CD14-positive monocyte (primary cell): ENCODE data around the gene ABCC2. TPM values are rescaled to one million over a fixed set of nuclear protein-coding genes. Genes with fewer than 3 reads are reported as not detected.
"Not testable (repeated sequence)": the region's sequence is repeated elsewhere in the genome, so short reads cannot be mapped to it uniquely, and the experiment has no call there.

Experiments used
- DNase-seq, 3 donors: peaks; one replicate each; pipeline ENCODE4 v3.0.0-alpha.2; 2011 to 2022
- H2AFZ ChIP-seq: 2 replicates; pipeline ENCODE4 v1.6.0; 2012; ENCODE audit warnings: mild to moderate bottlenecking, low read depth, low read length, inconsistent platforms; ENCODE audit not compliant: insufficient read depth, poor library complexity, severe bottlenecking
- H3K27ac ChIP-seq, 2 donors: 1 replicate in 1 of 2; 2 replicates in 1 of 2; pipeline ENCODE4 v1.5.1; 2012 to 2013; ENCODE audit warnings: low read length in 2 of 2, control low read depth in 1 of 2, inconsistent platforms in 1 of 2, low read depth in 1 of 2, mild to moderate bottlenecking in 1 of 2
- H3K27me3 ChIP-seq, 2 donors: one replicate each; pipeline versions ENCODE4 v1.6.0 to v1.6.1; 2011 to 2013; ENCODE audit warnings: low read length in 2 of 2; ENCODE audit not compliant: control insufficient read depth in 2 of 2, insufficient read depth in 2 of 2
- H3K36me3 ChIP-seq, 2 donors: replicated peaks in 1 of 2; 1 replicate in 1 of 2; 2 replicates in 1 of 2; pipeline versions ENCODE4 v1.5.1 to v1.6.1; 2012 to 2013; ENCODE audit warnings: low read length in 2 of 2, control low read depth in 1 of 2, inconsistent platforms in 1 of 2, mild to moderate bottlenecking in 1 of 2; ENCODE audit not compliant: insufficient read depth in 2 of 2, control insufficient read depth in 1 of 2
- H3K4me1 ChIP-seq, 2 donors: 1 replicate in 1 of 2; 2 replicates in 1 of 2; pipeline versions ENCODE4 v1.5.1 to v1.6.1; 2012 to 2013; ENCODE audit warnings: low read length in 2 of 2, control low read depth in 1 of 2, inconsistent platforms in 1 of 2, mild to moderate bottlenecking in 1 of 2, moderate library complexity in 1 of 2; ENCODE audit not compliant: insufficient read depth in 2 of 2, control insufficient read depth in 1 of 2
- H3K4me2 ChIP-seq: replicated peaks from 2 replicates; pipeline ENCODE3; 2012; ENCODE audit warnings: low read length, moderate library complexity, mild to moderate bottlenecking; ENCODE audit not compliant: poor library complexity, severe bottlenecking; ENCODE audit errors: extremely low read depth
- H3K4me3 ChIP-seq, 3 experiments: fragments of 200-600 bp in 1 of 3; sonication (generic) in 1 of 3; replicated peaks in 1 of 3; 1 replicate in 2 of 3; 2 replicates in 1 of 3; pipeline ENCODE4 v1.5.1; 2011 to 2013; ENCODE audit warnings: low read length in 3 of 3, mild to moderate bottlenecking in 3 of 3, control low read depth in 2 of 3, low read depth in 2 of 3, inconsistent platforms in 1 of 3, moderate library complexity in 1 of 3
- H3K79me2 ChIP-seq: 2 replicates; pipeline ENCODE4 v1.6.0; 2012; ENCODE audit warnings: mild to moderate bottlenecking, control low read depth, inconsistent platforms, low read length, moderate library complexity; ENCODE audit not compliant: insufficient read depth
- H3K9ac ChIP-seq: 2 replicates; pipeline ENCODE4 v1.6.0; 2017; ENCODE audit warnings: low read length, mild to moderate bottlenecking; ENCODE audit not compliant: insufficient read depth, poor library complexity, severe bottlenecking
- H3K9me3 ChIP-seq, 2 donors: replicated peaks in 1 of 2; 1 replicate in 1 of 2; 2 replicates in 1 of 2; pipeline versions ENCODE4 v1.5.1 to v1.6.1; 2012 to 2013; ENCODE audit warnings: low read length in 2 of 2, control low read depth in 1 of 2; ENCODE audit not compliant: control insufficient read depth in 1 of 2, insufficient read depth in 1 of 2
- H4K20me1 ChIP-seq: 2 replicates; pipeline ENCODE4 v1.6.0; 2012; ENCODE audit warnings: mild to moderate bottlenecking, low read length, control low read depth, moderate library complexity; ENCODE audit not compliant: insufficient read depth
- H3K27ac Mint-ChIP-seq, 7 donors: one replicate each; pipeline ENCODE4 v1.8.0; 2020; ENCODE audit warnings: mild to moderate bottlenecking in 7 of 7, mixed read lengths in 7 of 7, moderate library complexity in 6 of 7, inconsistent platforms in 2 of 7
- H3K27me3 Mint-ChIP-seq, 3 donors: one replicate each; pipeline ENCODE4 v1.8.0; 2021 to 2022; ENCODE audit warnings: low read depth in 3 of 3, mild to moderate bottlenecking in 3 of 3, mixed read lengths in 3 of 3, moderate library complexity in 3 of 3, inconsistent platforms in 1 of 3
- H3K36me3 Mint-ChIP-seq, 2 donors: one replicate each; pipeline ENCODE4 v1.8.0; 2020; ENCODE audit warnings: mixed read lengths in 2 of 2, inconsistent platforms in 1 of 2, mild to moderate bottlenecking in 1 of 2
- H3K4me1 Mint-ChIP-seq: one replicate; pipeline ENCODE4 v1.8.0; 2020; ENCODE audit warnings: mild to moderate bottlenecking, mixed read lengths
- H3K4me3 Mint-ChIP-seq, 2 donors: one replicate each; pipeline ENCODE4 v1.8.0; 2020; ENCODE audit warnings: mild to moderate bottlenecking in 2 of 2, mixed read lengths in 2 of 2, moderate library complexity in 1 of 2
- H3K9me3 Mint-ChIP-seq, 7 donors: one replicate each; pipeline ENCODE4 v1.8.0; 2020 to 2022; ENCODE audit warnings: mixed read lengths in 7 of 7, mild to moderate bottlenecking in 6 of 7, moderate library complexity in 6 of 7, inconsistent platforms in 2 of 7
- WGBS: methylation state at CpG from one replicate; pipeline ENCODE4 v1.1.5; 2013; ENCODE audit warnings: missing lambda C conversion rate; ENCODE audit not compliant: insufficient coverage; 5-methylcytosine and 5-hydroxymethylcytosine counted together
- intact Hi-C, 2 donors: fragments of 100-400 bp; cut with micrococcal nuclease; formaldehyde crosslinking; loops; one replicate each; pipeline versions ENCODE4 v1.15.0 to v1.15.1; 2023
- polyA plus RNA-seq, 3 donors: library from polyadenylated mRNA; depleted of rRNA in 1 of 3; unstranded in 2 of 3; stranded (reverse) in 1 of 3; fragments of 300-500 nt in 2 of 3; fragments of >200 nt in 1 of 3; fragmentation: Illumina TruSeq in 2 of 3; gene quantifications; 1 replicate in 2 of 3; 2 replicates in 1 of 3; pipeline ENCODE4 v1.2.3, GENCODE V29; 2012 to 2021
- TF ChIP-seq, protein P1 (sequence below): fragments of 200-600 bp; IDR thresholded peaks from one replicate; pipeline ENCODE4 v1.8.0; 2022; ENCODE audit warnings: antibody characterized with exemption, mild to moderate bottlenecking

Gene ABCC2
- polyA plus RNA-seq, 3 donors, result 0.09 to 2.7 (median 0.35) TPM

DNA sequence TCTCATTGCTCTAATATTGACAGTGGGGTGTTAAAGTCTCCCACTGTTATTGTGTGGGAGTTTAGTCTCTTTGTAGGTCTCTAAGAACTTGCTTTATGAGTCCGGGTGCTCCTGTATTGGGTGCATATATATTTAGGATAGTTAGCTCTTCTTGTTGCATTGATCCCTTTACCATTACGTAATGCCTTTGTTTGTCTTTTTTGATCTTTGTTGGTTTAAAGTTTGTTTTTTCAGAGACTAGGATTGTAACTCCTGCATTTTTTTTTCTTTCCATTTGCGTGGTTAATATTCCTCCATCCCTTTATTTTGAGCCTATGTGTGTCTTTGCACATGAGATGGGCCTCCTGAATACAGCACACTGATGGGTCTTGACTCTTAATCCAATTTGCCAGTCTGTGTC is 84.8 kb downstream of the ABCC2 start:
- H3K36me3 ChIP-seq, H3K4me3 Mint-ChIP-seq, H3K36me3 Mint-ChIP-seq, DNase-seq, H3K4me2 ChIP-seq, H3K27ac ChIP-seq, H3K27me3 ChIP-seq, H3K9ac ChIP-seq, H3K4me3 ChIP-seq, H3K9me3 ChIP-seq, H3K4me1 ChIP-seq, H3K27ac Mint-ChIP-seq, H3K79me2 ChIP-seq, H3K4me1 Mint-ChIP-seq, intact Hi-C loops, H2AFZ ChIP-seq, H4K20me1 ChIP-seq: not testable (repeated sequence)
- H3K9me3 Mint-ChIP-seq, result peaks cover 8 to 28% (median 16%) of the 10 kb centered on the region in 7 donors
- H3K27me3 Mint-ChIP-seq, result peaks cover 19 to 49% (median 30%) of the 10 kb centered on the region in 3 donors
- WGBS, result no CpG with 5 or more reads among the region's 3 CpGs

DNA sequence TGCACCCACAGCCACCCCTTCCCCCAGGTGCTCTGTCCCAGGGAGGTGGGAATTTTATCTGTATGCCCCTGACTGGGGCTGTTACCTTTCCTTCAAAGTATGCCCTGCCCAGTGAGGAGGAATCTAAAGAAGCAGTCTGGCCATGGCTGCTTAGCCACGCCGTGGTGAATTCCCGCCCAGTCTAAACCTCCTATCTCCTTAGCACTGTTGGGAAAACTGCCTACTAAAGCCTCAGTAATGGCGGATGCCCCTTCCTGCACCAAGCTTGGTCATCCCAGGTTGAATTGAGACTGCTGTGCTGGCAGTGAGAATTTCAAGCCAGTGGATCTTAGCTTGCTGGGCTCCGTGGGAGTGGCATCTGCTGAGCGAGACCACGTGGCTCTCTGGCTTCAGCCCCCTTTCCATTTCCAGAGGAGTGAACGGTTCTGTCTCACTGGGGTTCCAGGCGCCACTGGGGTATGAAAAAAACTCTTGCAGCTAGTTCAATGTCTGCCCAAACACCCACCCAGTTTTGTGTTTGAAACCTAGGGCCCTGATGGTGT is 87.2 kb downstream of the ABCC2 start:
- Histone ChIP-seq H3K9ac (no peak overlapping the region), H3K27me3 (no peaks in the 10 kb centered on the region), H3K27ac (no peak overlapping the region), H3K79me2 (no peaks in the 10 kb centered on the region), H3K4me3 (peak overlapping the region in 1 of 3 experiments; percentile 30), H3K4me2 (peak overlapping the region; percentile 31), H3K36me3 (no peaks in the 10 kb centered on the region), H3K4me1 (no peaks in the 10 kb centered on the region), H4K20me1 (no peaks in the 10 kb centered on the region), H2AFZ (peak overlapping the region; percentile 61), H3K9me3 (no peaks in the 10 kb centered on the region)
- DNase-seq, result no peak
- Mint-ChIP-seq H3K9me3 (peaks cover 8 to 28% (median 16%) of the 10 kb centered on the region in 7 donors), H3K36me3 (no peaks in the 10 kb centered on the region), H3K27me3 (peaks cover 17 to 43% (median 21%) of the 10 kb centered on the region in 3 donors), H3K4me1 (peaks cover 8% of the 10 kb centered on the region), H3K27ac (no peak overlapping the region), H3K4me3 (peak overlapping the region in 1 of 2 donors; percentile 86)
- WGBS, result 25% methylated on average over 3 of the region's 9 CpGs
- TF ChIP-seq, protein P1, sequence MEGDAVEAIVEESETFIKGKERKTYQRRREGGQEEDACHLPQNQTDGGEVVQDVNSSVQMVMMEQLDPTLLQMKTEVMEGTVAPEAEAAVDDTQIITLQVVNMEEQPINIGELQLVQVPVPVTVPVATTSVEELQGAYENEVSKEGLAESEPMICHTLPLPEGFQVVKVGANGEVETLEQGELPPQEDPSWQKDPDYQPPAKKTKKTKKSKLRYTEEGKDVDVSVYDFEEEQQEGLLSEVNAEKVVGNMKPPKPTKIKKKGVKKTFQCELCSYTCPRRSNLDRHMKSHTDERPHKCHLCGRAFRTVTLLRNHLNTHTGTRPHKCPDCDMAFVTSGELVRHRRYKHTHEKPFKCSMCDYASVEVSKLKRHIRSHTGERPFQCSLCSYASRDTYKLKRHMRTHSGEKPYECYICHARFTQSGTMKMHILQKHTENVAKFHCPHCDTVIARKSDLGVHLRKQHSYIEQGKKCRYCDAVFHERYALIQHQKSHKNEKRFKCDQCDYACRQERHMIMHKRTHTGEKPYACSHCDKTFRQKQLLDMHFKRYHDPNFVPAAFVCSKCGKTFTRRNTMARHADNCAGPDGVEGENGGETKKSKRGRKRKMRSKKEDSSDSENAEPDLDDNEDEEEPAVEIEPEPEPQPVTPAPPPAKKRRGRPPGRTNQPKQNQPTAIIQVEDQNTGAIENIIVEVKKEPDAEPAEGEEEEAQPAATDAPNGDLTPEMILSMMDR, result no peak
- intact Hi-C loops, result no loop called here
